NCI-H446 treated with DMSO at 0.1 percent for 48 hours (cell line): ENCODE measurements around the gene TAF11L14.
"Not testable (repeated sequence)": the region's sequence is repeated elsewhere in the genome, so short reads cannot be mapped to it uniquely, and the experiment has no call there.

ENCODE experiments used
- DNase-seq: peaks from one replicate; lab custom pipeline; 2025; lab: John Stamatoyannopoulos, UW

The TAF11L14 gene

DNA sequence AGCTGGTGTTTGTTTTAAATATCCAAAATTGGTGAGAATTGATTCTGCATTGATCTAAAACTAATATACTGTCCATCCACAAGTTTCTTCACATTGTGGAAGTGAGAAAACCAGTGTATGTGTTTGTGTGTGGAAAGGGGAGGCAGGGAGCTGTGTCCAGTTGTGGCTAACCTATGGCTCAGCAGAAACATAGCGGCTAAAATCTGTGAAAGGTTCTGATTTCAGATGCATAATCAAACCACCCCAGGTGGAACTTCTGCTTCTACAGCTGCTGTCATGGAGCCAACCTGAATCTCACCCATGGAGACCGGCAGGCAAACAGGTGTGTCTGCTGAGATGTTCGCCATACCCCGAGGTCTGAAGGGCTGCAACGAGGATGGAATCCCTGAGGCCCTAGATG, at the start of gene TAF11L14:
Gene TAF11L14, plus strand, starts transcription at position 301 of the 400 bp plus-strand sequence.
- no peak for DNase-seq

DNA sequence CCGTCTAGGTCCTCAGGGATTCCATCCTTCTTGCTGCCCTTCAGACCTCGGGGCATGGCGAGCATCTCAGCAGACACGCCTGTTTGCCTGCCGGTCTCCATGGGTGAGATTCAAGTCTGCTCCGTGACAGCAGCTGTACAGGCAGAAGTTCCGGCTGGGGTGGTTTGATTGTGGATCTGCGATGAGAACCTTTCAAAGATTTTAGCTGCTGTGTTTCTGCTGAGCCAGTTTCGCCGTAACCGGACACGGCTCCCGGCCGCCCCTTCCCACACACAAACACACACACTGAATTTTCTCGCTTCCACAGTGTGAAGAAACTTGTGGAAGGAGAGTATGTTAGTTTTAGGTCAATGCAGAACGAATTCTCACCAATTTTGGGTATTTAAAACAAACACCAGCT, 48.6 kb upstream of the TAF11L14 start, which contains the start of gene TAF11L7:
Gene TAF11L7, minus strand, starts transcription at position 101 of the 400 bp plus-strand sequence.
- not testable (repeated sequence) for DNase-seq

- DNase-seq: not testable (repeated sequence)
These were observed 43.4 kb upstream of the TAF11L14 start, which contains the start of gene TAF11L8 for GRCh38 chr5:17590860-17591259. TAF11L8 (minus strand) TSS chr5:17590960.

GRCh38 chr5:17594255-17594654, 40.0 kb upstream of the TAF11L14 start, which contains the start of gene TAF11L9:
TAF11L9 (minus strand) TSS chr5:17594394.
- DNase-seq: not testable (repeated sequence)

DNA sequence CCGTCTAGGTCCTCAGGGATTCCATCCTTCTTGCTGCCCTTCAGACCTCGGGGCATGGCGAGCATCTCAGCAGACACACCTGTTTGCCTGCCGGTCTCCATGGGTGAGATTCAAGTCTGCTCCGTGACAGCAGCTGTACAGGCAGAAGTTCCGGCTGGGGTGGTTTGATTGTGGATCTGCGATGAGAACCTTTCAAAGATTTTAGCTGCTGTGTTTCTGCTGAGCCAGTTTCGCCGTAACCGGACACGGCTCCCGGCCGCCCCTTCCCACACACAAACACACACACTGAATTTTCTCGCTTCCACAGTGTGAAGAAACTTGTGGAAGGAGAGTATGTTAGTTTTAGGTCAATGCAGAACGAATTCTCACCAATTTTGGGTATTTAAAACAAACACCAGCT, 36.5 kb upstream of the TAF11L14 start, which contains the start of gene TAF11L10:
Gene TAF11L10, minus strand, starts transcription at position 101 of the 400 bp plus-strand sequence.
- DNase-seq: not testable (repeated sequence)

- DNase-seq: not testable (repeated sequence)
These were observed 30.4 kb upstream of the TAF11L14 start, which contains the start of gene TAF11L11 for GRCh38 chr5:17603880-17604279. TAF11L11 (plus strand) TSS chr5:17604183.

- no peak for DNase-seq
These were observed 29.3 kb upstream of the TAF11L14 start for GRCh38 chr5:17604951-17605350.

- not testable (repeated sequence) for DNase-seq
These were observed 26.8 kb upstream of the TAF11L14 start for GRCh38 chr5:17607461-17607860.

GRCh38 chr5:17610092-17610491, 24.2 kb upstream of the TAF11L14 start, which contains the start of gene TAF11L12:
TAF11L12 (plus strand) TSS chr5:17610392.
- DNase-seq: not testable (repeated sequence)

DNA sequence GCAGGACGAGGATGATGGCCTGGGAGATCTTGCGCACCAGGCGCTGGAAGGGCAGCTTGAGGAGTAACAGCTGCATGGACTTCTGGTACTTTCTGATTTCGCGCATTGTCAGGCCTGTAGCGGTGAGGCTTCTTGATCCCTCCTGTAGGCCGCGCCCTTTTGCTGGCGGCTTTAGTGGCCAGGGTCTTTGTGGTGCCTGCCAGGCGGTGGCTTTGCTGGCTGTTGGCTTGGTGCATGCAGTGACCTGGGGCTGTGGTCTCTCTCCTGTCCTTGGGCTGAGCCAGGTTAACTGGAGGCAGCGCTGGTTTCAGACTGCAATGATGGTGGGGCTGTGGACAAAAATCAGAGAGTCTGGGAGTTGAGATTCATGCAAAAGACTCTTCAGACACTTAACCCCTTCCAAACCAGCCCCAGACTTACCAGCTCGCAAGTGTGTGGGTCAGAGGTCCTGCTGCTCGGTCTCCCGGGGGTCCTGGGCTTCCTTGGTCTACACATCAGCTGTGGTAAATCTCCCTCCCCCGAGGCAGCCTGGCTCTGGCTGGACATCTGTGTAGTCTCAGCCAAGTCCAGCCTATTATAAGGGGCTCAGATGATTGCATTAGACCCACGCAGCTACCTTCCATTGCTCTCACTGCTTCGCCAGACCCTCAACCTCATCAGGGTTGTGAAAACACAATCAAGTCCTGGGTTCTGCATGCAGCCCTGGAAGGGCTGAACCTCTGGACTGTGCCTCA, 19.2 kb upstream of the TAF11L14 start:
- no peak for DNase-seq

DNA sequence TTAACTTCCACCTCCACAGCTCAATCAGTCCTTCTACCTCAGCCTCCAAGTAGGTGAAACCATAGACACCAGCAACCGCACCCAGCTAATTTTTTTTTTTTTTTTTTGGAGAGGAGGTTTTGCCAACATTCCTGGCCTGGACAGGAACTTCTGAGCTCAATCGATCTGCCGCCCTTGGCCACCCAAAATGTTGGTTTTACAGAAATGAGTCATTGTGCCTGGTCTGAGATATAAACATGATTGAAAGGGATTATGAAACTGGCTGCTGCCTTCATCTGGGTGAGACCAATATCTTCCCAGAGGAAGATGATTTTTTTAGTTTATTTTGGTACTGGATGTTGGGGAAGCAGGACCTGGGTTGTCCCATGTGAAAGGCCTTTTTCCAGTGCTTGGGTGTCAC, 14.9 kb upstream of the TAF11L14 start:
- no peak for DNase-seq

GRCh38 chr5:17620627-17621026, 13.6 kb upstream of the TAF11L14 start:
- no peak for DNase-seq

GRCh38 chr5:17625686-17626085, 8.6 kb upstream of the TAF11L14 start:
- DNase-seq: no peak

DNA sequence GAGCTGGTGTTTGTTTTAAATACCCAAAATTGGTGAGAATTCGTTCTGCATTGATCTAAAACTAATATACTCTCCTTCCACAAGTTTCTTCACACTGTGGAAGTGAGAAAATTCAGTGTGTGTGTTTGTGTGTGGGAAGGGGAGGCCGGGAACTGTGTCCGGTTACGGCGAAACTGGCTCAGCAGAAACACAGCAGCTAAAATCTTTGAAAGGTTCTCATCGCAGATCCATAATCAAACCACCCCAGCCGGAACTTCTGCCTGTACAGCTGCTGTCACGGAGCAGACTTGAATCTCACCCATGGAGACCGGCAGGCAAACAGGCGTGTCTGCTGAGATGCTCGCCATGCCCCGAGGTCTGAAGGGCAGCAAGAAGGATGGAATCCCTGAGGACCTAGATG, 2.5 kb upstream of the TAF11L14 start, which contains the start of gene TAF11L13:
Gene TAF11L13, plus strand, starts transcription at position 301 of the 400 bp plus-strand sequence.
- not testable (repeated sequence) for DNase-seq

GRCh38 chr5:17649232-17649631, 15.0 kb downstream of the TAF11L14 start:
- DNase-seq: not testable (repeated sequence)

DNA sequence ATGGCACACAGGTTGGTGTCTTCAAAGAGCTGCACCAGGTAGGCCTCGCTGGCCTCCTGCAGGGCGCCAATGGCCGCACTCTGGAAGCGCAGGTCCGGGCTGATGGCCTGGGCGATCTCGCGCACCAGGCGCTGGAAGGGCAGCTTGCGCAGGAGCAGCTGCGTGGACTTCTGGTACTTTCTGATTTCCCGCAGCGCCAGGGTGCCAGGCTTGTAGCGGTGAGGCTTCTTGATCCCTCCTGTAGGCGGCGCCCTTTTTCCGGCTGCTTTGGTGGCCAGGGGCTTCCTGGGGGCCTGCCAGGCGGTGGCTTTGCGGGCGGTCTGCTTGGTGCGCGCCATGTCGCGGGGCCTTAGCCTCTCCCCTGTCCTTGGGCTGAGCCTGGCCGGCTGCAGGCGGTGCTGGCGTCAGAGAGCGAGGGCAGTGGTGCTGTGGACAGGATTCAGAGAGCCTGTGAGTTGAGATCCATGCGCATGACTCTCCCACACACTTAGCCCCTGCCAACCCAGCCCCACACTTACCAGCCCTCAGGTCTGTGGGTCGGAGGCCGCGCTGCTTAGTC, 21.0 kb downstream of the TAF11L14 start:
- DNase-seq: not testable (repeated sequence)

GRCh38 chr5:17655921-17656320, 21.7 kb downstream of the TAF11L14 start:
- DNase-seq: no peak

DNA sequence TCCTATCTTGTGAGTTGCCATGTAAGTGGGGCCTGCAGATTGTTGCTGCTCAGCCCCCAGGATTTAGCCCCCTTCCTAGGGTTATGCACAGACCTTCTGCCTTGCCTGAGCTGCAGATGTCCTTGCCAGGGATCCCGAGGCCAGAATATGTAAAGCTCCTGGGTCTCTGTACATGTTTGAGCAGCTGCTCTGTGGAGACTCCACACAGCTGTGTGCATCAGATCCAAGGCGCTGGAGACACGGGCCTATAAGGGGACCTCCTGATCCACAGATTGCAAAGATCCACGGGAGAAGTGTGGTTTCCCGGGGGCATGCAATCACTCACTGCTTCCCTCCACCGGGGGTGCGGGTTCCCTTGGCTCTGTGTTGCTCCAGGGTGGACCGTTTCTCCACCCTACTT, 28.9 kb downstream of the TAF11L14 start:
- no peak for DNase-seq

DNA sequence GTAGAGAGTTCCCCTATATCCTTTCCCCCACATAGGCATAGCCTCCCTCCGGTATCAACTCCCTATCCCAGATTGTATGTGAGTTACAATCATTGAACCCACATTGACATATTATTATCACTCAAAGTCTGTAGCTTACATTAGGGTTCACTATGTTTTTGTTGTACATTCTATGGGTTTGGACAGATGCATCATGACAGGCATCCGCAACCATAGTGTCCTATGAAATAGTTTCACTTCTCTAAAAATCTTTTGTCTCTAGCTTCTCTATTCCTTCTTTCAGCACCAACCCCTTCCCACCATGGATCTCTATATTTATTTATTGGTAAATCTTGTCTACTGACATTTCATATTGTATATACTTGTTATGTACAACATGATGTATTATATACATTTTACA, 31.6 kb downstream of the TAF11L14 start:
- no peak for DNase-seq

- DNase-seq: no peak
These were observed 32.5 kb downstream of the TAF11L14 start for GRCh38 chr5:17666726-17667235.

GRCh38 chr5:17670353-17670752, 36.1 kb downstream of the TAF11L14 start:
- no peak for DNase-seq

DNA sequence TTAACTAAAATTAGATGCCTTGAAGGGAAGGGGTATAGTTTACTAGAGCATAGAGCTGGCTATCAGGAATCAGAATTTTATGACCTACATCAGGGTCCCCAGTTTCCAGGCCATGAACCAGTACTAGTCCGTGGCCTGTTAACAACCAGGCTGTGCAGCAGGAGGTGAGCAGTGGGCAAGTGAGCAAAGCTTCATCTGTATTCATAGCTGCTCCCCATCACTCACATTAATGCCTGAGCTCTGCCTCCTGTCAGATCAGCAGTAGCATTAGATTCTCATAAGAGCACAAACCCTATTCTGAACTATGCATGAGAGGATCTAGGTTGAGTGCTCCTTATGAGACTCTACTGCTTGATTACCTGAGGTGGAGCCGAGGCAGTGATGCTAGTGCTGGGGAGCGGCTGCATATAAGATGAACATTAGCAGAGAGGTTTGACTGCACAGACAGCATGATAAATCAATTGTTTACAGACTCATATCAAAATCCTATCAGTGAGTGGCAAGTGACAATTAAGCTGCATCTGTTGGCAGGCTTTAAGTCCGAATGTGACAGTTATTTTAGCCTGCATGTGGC, 44.6 kb downstream of the TAF11L14 start:
- DNase-seq: no peak
